Panc1 (cell line): ENCODE results near the gene CCL16. TPM values are rescaled to one million over a fixed set of nuclear protein-coding genes. Genes with fewer than 3 reads are reported as not detected.

Source experiments
- ATAC-seq: fragments of 200-7000 bp; cut with Tn5 transposase; 2 replicates; pipeline ENCODE4 v1.9.1; 2020; ENCODE audit warnings: mild to moderate bottlenecking, moderate library complexity
- BruUV-seq: library from RNA; stranded (reverse); fragments of 400-500 nt; replicated peaks from 2 replicates; lab custom pipeline; 2021; lab: Mats Ljungman, UMichigan
- CTCF ChIA-PET: fragments of 300-600 bp; sonication (Branson Sonifier 250); formaldehyde crosslinking; loops from one replicate; lab custom pipeline; 2022; ENCODE audit warnings: antibody characterized with exemption; lab: Charles Lee
- POLR2A ChIA-PET: fragments of 300-600 bp; sonication (Branson Sonifier 250); formaldehyde crosslinking; loops from one replicate; lab custom pipeline; 2022; ENCODE audit warnings: antibody characterized with exemption; lab: Charles Lee
- DNase-seq: peaks from one replicate; pipeline ENCODE4 v3.0.0-alpha.2; 2010; ENCODE audit warnings: low read depth, low spot score
- H3K27ac ChIP-seq: 2 replicates; pipeline ENCODE4 v1.5.1; 2011; ENCODE audit warnings: mild to moderate bottlenecking, low read length, inconsistent platforms
- H3K27me3 ChIP-seq: fragments of 200-500 bp; sonication (Bioruptor generic); 2 replicates; pipeline ENCODE4 v1.6.0; 2014; ENCODE audit warnings: low read length, inconsistent platforms; ENCODE audit not compliant: control insufficient read depth, insufficient read depth
- H3K36me3 ChIP-seq: fragments of 200-500 bp; sonication (Bioruptor generic); 2 replicates; pipeline ENCODE4 v1.5.1; 2014; ENCODE audit warnings: inconsistent platforms, mild to moderate bottlenecking, low read length, moderate library complexity; ENCODE audit not compliant: control insufficient read depth, insufficient read depth
- H3K4me1 ChIP-seq: 2 replicates; pipeline ENCODE4 v1.5.1; 2011; ENCODE audit warnings: inconsistent platforms, mild to moderate bottlenecking, low read length, moderate library complexity; ENCODE audit not compliant: control insufficient read depth, insufficient read depth
- H3K4me3 ChIP-seq, 2 experiments: 2 replicates each; pipeline ENCODE4 v1.5.1; 2011 to 2012; ENCODE audit warnings: low read depth in 2 of 2, low read length in 2 of 2, mild to moderate bottlenecking in 2 of 2, inconsistent platforms in 1 of 2, moderate library complexity in 1 of 2
- H3K9me3 ChIP-seq: fragments of 200-500 bp; sonication (Bioruptor generic); 2 replicates; pipeline ENCODE4 v1.5.1; 2014; ENCODE audit warnings: low read depth, mild to moderate bottlenecking, inconsistent platforms, low read length, moderate library complexity; ENCODE audit not compliant: control insufficient read depth, insufficient read depth
- POLR2AphosphoS5 ChIP-seq: IDR thresholded peaks from 2 replicates; pipeline ENCODE4 v1.6.1; 2012; ENCODE audit warnings: mild to moderate bottlenecking, low read depth, low read length, moderate library complexity
- SIN3A ChIP-seq: IDR thresholded peaks from 2 replicates; pipeline ENCODE4 v1.6.1; 2012; ENCODE audit warnings: low read depth, mild to moderate bottlenecking, low read length, moderate library complexity, borderline replicate concordance; ENCODE audit not compliant: insufficient read depth
- TCF7L2 ChIP-seq: IDR thresholded peaks from 2 replicates; pipeline ENCODE4 v1.6.1; 2011; ENCODE audit warnings: mild to moderate bottlenecking, low read depth, low read length, inconsistent platforms
- in situ Hi-C: cut with HindIII; loops from 2 replicates; pipeline ENCODE4 v1.10.0; 2016; ENCODE audit warnings: low sequenced_read_pairs, low pct_unique_long_range_greater_than_20kb
- intact Hi-C: fragments of 100-400 bp; cut with micrococcal nuclease; formaldehyde crosslinking; loops from one replicate; pipeline ENCODE4 v1.10.0; 2022; ENCODE audit not compliant: unreplicated experiment
- total RNA-seq: library from RNA; stranded (reverse); gene quantifications from one replicate; pipeline ENCODE4 v1.2.1, GENCODE V29; 2021; ENCODE audit not compliant: unreplicated experiment
- TF ChIP-seq, protein P1 (sequence below): fragments of 450-650 bp; IDR thresholded peaks from 2 replicates; pipeline ENCODE4 v1.5.1; 2017; ENCODE audit warnings: mild to moderate bottlenecking
- TF ChIP-seq, protein P2 (sequence below), 2 experiments: IDR thresholded peaks; 2 replicates each; pipeline ENCODE4 v1.6.1; 2011 to 2012; ENCODE audit warnings: low read depth in 2 of 2, control low read depth in 1 of 2, low read length in 1 of 2, mild to moderate bottlenecking in 1 of 2, moderate library complexity in 1 of 2; ENCODE audit not compliant: insufficient read depth in 1 of 2

The CCL16 gene
- total RNA-seq, 1 experiment from 2014 or later: not detected

DNA sequence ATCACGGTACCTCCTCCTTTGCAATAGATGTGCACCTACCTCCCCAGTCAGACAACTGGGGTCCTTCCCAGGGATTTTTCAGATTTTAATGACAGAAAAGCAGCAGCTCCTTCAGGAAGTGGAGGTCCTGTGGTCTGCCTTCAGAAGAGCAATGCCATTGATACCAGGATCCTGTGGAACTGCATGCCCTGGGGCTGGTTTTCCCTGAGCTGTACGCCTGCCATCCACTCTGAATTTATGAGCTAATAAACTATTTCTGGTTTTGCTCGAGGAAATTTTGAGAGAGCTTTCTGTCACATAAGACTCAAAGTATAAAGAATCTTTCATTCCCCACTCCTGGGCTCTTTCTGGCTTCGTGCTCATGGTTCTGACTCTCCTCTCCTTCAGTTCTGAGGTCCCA lies 46.5 kb upstream of the CCL16 start:
- TF ChIP-seq, protein P1, sequence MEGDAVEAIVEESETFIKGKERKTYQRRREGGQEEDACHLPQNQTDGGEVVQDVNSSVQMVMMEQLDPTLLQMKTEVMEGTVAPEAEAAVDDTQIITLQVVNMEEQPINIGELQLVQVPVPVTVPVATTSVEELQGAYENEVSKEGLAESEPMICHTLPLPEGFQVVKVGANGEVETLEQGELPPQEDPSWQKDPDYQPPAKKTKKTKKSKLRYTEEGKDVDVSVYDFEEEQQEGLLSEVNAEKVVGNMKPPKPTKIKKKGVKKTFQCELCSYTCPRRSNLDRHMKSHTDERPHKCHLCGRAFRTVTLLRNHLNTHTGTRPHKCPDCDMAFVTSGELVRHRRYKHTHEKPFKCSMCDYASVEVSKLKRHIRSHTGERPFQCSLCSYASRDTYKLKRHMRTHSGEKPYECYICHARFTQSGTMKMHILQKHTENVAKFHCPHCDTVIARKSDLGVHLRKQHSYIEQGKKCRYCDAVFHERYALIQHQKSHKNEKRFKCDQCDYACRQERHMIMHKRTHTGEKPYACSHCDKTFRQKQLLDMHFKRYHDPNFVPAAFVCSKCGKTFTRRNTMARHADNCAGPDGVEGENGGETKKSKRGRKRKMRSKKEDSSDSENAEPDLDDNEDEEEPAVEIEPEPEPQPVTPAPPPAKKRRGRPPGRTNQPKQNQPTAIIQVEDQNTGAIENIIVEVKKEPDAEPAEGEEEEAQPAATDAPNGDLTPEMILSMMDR: no peak
- TF ChIP-seq SIN3A (no peak), TCF7L2 (no peak), POLR2AphosphoS5 (no peak)
- TF ChIP-seq, protein P2, sequence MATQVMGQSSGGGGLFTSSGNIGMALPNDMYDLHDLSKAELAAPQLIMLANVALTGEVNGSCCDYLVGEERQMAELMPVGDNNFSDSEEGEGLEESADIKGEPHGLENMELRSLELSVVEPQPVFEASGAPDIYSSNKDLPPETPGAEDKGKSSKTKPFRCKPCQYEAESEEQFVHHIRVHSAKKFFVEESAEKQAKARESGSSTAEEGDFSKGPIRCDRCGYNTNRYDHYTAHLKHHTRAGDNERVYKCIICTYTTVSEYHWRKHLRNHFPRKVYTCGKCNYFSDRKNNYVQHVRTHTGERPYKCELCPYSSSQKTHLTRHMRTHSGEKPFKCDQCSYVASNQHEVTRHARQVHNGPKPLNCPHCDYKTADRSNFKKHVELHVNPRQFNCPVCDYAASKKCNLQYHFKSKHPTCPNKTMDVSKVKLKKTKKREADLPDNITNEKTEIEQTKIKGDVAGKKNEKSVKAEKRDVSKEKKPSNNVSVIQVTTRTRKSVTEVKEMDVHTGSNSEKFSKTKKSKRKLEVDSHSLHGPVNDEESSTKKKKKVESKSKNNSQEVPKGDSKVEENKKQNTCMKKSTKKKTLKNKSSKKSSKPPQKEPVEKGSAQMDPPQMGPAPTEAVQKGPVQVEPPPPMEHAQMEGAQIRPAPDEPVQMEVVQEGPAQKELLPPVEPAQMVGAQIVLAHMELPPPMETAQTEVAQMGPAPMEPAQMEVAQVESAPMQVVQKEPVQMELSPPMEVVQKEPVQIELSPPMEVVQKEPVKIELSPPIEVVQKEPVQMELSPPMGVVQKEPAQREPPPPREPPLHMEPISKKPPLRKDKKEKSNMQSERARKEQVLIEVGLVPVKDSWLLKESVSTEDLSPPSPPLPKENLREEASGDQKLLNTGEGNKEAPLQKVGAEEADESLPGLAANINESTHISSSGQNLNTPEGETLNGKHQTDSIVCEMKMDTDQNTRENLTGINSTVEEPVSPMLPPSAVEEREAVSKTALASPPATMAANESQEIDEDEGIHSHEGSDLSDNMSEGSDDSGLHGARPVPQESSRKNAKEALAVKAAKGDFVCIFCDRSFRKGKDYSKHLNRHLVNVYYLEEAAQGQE (IDR thresholded peaks at IDR 0.05; ENCODE audit: insufficient read depth in 1 of 2, low read depth in 2 of 2, low read length in 1 of 2): no peak
- ChIA-PET CTCF (interaction anchor here (0.8 kb wide), 1 partner anchor 52 kb away, joined by 3 read pairs; no protein-coding TSS in a partner anchor), POLR2A (no interaction called here)
- in situ Hi-C loops (no loop called here), intact Hi-C loops (no loop called here)
- H3K27ac ChIP-seq: no peak overlapping the region
- no TSS peak for BruUV-seq
- no peaks in the 10 kb centered on the region for H3K9me3 ChIP-seq
- no peaks in the 10 kb centered on the region for H3K36me3 ChIP-seq
- peaks cover 6% of the 10 kb centered on the region for H3K27me3 ChIP-seq
- no peak overlapping the region for H3K4me3 ChIP-seq
- H3K4me1 ChIP-seq: no peaks in the 10 kb centered on the region
- ATAC-seq: no peak
- DNase-seq: no peak

DNA sequence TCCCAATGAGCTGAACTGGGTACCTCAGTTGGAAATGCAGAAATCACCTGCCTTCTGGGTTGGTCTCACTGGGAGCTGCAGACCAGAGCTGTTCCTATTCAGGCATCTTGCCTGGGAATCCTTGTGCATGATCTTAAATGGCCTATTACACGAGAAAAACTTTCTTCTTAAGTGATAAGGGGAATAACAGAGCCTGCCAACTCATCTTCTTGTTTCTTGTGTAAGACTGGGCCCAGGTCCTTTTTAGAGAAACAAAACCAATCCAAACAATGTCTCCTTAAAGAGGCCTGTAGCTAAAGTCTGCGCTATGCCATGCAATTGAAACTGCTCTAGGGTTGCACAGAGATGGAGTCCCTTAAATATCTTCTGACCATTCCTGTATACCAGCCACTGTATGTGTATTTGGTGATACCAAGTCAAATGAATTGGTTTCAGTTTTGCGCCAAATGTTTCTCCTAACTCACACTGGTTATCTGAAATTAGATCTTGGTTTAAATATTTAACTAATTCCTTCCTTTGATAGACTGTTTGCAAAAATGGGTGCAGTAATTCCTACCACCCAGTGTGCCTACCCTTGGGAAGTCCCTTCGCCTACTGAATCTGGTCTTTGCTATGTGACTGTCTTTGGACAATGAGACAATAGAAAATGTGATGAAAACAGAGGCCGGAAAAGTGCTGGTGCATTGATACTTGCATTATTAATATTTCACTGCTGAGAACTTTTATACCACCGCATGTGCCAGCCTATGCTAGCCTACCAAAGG lies 43.0 kb upstream of the CCL16 start:
- CTCF ChIA-PET: no interaction called here
- Histone ChIP-seq H3K4me3 (no peak overlapping the region), H3K27ac (no peak overlapping the region), H3K4me1 (no peaks in the 10 kb centered on the region), H3K9me3 (no peaks in the 10 kb centered on the region), H3K36me3 (no peaks in the 10 kb centered on the region), H3K27me3 (no peaks in the 10 kb centered on the region; the same call in 1 of the 2 replicates)
- intact Hi-C loops: no loop called here
- in situ Hi-C loops: no loop called here
- POLR2A ChIA-PET: no interaction called here
- BruUV-seq: no TSS peak
- ATAC-seq (no peak), DNase-seq (no peak)
- TF ChIP-seq POLR2AphosphoS5: no peak
- TF ChIP-seq, protein P2 (IDR thresholded peaks at IDR 0.05; ENCODE audit: insufficient read depth in 1 of 2, low read depth in 2 of 2, low read length in 1 of 2): no peak
- TF ChIP-seq, protein P1: no peak
- no peak for TF ChIP-seq TCF7L2
- TF ChIP-seq SIN3A: no peak
